ENCODE results near the gene TBL1X.

DNA sequence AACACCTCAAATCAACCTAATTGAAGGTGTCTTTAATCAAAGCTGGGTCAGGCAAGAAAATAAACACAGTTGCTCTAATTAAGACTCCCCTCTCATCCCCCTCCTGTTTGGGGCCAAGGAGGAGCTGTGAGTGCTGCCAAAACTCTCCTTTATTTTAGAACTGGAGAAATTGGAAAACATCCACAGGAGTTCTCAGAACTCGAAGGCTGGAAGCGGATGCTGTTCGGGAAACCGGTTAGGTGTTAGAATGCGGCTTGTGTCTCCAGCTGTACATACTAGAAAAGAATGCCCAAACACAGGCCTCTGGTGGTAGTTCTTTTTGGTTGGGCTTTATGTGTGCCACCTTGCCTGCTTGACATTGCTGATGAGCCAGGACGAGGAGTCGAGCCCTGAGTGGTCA is 182.6 kb downstream of the TBL1X start:
- TF ChIP-seq, protein P1, sequence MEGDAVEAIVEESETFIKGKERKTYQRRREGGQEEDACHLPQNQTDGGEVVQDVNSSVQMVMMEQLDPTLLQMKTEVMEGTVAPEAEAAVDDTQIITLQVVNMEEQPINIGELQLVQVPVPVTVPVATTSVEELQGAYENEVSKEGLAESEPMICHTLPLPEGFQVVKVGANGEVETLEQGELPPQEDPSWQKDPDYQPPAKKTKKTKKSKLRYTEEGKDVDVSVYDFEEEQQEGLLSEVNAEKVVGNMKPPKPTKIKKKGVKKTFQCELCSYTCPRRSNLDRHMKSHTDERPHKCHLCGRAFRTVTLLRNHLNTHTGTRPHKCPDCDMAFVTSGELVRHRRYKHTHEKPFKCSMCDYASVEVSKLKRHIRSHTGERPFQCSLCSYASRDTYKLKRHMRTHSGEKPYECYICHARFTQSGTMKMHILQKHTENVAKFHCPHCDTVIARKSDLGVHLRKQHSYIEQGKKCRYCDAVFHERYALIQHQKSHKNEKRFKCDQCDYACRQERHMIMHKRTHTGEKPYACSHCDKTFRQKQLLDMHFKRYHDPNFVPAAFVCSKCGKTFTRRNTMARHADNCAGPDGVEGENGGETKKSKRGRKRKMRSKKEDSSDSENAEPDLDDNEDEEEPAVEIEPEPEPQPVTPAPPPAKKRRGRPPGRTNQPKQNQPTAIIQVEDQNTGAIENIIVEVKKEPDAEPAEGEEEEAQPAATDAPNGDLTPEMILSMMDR (conservative IDR thresholded peaks at IDR 0.05) = no peak
- no peak for TF ChIP-seq ZFX (IDR thresholded peaks at IDR 0.05)
